ENCODE results near the gene FLRT2.

GRCh38 chr14:85556267-85556666 lies 26.3 kb downstream of the FLRT2 start:
- no peak for TF ChIP-seq CTCF (IDR thresholded peaks at IDR 0.05)
- no peak for TF ChIP-seq POLR2A (IDR thresholded peaks at IDR 0.05)
- TF ChIP-seq EP300 (IDR thresholded peaks at IDR 0.05; ENCODE audit: low read depth), result no peak
- TF ChIP-seq POLR2AphosphoS5 (IDR thresholded peaks at IDR 0.05), result no peak
